ENCODE data around the gene FAM222B. TPM values are rescaled to one million over a fixed set of nuclear protein-coding genes. Genes with fewer than 3 reads are reported as not detected.

Gene FAM222B
- total and polyA plus RNA-seq, 2 of the 4 experiments (the other 2 are of a cell fraction): 2.5 to 10.8 TPM

DNA sequence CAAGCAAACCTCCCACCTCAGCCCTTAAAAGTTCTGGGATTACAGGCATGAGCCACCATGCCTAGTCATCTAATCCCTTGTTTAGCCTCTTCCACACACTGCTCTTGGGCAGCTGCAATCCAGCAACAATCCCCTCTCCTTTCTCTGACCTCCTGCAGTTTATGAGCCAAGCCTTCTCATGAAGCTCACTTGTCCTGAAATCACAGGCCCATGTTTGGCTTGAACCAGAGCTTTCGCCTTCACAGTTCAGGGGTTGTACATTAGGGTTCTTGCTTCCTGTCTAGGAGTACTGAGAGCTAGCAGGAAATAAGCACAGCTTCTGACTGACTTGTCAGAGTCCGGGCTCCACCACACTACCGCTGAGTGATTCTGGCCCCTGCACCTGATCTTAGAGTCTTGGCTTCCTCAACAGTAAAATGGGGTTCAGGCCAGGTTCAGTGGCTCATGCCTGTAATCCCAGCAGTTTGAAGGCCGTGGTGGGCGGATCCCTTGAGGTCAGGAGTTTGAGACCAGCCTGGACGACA, 28.5 kb upstream of the FAM222B start:
- DNase-seq: no peak

More for the DNA sequence above, 28.5 kb upstream of the FAM222B start:
- Histone ChIP-seq H3K36me3 (ENCODE audit: control insufficient read depth, insufficient read depth, low read length) (no peaks in the 10 kb centered on the region), H3K56ac (ENCODE audit: extremely low read depth, insufficient read depth, low read length) (no peak overlapping the region), H2AK9ac (replicated peaks; ENCODE audit: low read depth, low read length, poor library complexity) (no peak overlapping the region), H3K4ac (ENCODE audit: low read depth, low read length) (no peak overlapping the region), H2BK5ac (ENCODE audit: low read depth, low read length, poor library complexity, severe bottlenecking) (no peak overlapping the region), H2BK120ac (ENCODE audit: low read depth, low read length) (no peak overlapping the region), H4K8ac (ENCODE audit: low read depth in 2 of 2, low read length in 2 of 2) (no peak overlapping the region), H4K91ac (ENCODE audit: insufficient read depth, low read depth, low read length) (no peak overlapping the region), H3K4me1 (ENCODE audit: control insufficient read depth, insufficient read depth, low read length) (no peaks in the 10 kb centered on the region), H3K23ac (ENCODE audit: low read depth, low read length) (no peak overlapping the region), H3K14ac (replicated peaks; ENCODE audit: low read depth, low read length) (no peak overlapping the region), H4K5ac (ENCODE audit: low read depth, low read length) (no peak overlapping the region), H3K27me3 (ENCODE audit: control insufficient read depth, insufficient read depth, low read length) (0 out of 2 replicates have a peak, but pooled peaks cover 2% of the 10 kb centered on the region), H3K9me3 (ENCODE audit: control insufficient read depth, insufficient read depth, low read length) (no peaks in the 10 kb centered on the region), H2BK15ac (ENCODE audit: low read depth, low read length) (no peak overlapping the region), H3K9ac (ENCODE audit: low read depth, low read length) (no peak overlapping the region), H2BK20ac (ENCODE audit: low read depth, low read length) (no peak overlapping the region), H3K4me3 (ENCODE audit: insufficient read depth, low read depth, low read length) (no peak overlapping the region), H3K9me1 (ENCODE audit: insufficient read depth, low read length) (no peaks in the 10 kb centered on the region), H4K20me1 (ENCODE audit: insufficient read depth, low read length) (no peaks in the 10 kb centered on the region), H3K18ac (ENCODE audit: low read depth, low read length) (no peak overlapping the region), H3K4me2 (ENCODE audit: low read depth, low read length) (no peak overlapping the region), H2AFZ (replicated peaks; ENCODE audit: low read length, poor library complexity) (peak overlapping the region; percentile 21), H3K27ac (ENCODE audit: insufficient read depth, low read length) (no peak overlapping the region), H2AK5ac (ENCODE audit: low read depth, low read length) (no peak overlapping the region), H3K79me1 (ENCODE audit: low read depth in 1 of 2, low read length in 2 of 2) (no peaks in the 10 kb centered on the region)
- no TSS peak for BruUV-seq (replicated peaks)
- intact Hi-C loops (cut with micrococcal nuclease) (no loop called here), in situ Hi-C loops (cut with MboI; ENCODE audit: low sequenced_read_pairs) (no loop called here), dilution Hi-C loops (cut with HindIII; ENCODE audit: low sequenced_read_pairs, unreplicated experiment) (no loop called here)
- TF ChIP-seq, protein P1, sequence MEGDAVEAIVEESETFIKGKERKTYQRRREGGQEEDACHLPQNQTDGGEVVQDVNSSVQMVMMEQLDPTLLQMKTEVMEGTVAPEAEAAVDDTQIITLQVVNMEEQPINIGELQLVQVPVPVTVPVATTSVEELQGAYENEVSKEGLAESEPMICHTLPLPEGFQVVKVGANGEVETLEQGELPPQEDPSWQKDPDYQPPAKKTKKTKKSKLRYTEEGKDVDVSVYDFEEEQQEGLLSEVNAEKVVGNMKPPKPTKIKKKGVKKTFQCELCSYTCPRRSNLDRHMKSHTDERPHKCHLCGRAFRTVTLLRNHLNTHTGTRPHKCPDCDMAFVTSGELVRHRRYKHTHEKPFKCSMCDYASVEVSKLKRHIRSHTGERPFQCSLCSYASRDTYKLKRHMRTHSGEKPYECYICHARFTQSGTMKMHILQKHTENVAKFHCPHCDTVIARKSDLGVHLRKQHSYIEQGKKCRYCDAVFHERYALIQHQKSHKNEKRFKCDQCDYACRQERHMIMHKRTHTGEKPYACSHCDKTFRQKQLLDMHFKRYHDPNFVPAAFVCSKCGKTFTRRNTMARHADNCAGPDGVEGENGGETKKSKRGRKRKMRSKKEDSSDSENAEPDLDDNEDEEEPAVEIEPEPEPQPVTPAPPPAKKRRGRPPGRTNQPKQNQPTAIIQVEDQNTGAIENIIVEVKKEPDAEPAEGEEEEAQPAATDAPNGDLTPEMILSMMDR (conservative IDR thresholded peaks at IDR 0.05; ENCODE audit: low read depth, low read length): no peak
- TF ChIP-seq MXI1 (IDR thresholded peaks at IDR 0.05; ENCODE audit: borderline replicate concordance, low read depth, low read length) (no peak), CEBPB (IDR thresholded peaks at IDR 0.05; ENCODE audit: low read depth, low read length) (no peak)
- ChIA-PET POLR2A (ENCODE audit: unreplicated experiment) (no interaction called here), CTCF (no interaction called here)
- WGBS, 2 experiments (ENCODE audit: extremely low coverage in 2 of 2, insufficient read length in 1 of 2): 82% methylated on average over 3 of the region's 6 CpGs; no CpG with 5 or more reads in 1 of the 2 experiments
- no peak for ATAC-seq (ENCODE audit: low read depth)

Measured in IMR-90 (cell line).